C4-2B (cell line): ENCODE results near the gene EVI5.
"Not testable (repeated sequence)": the region's sequence is repeated elsewhere in the genome, so short reads cannot be mapped to it uniquely, and the experiment has no call there.

Source experiments
- H3K27ac ChIP-seq: fragments of 450-650 bp; 2 replicates; pipeline ENCODE4 v1.5.1; 2017
- CTCF ChIP-seq: fragments of 450-650 bp; conservative IDR thresholded peaks from 2 replicates; pipeline ENCODE4 v1.5.1; 2017; ENCODE audit warnings: mild to moderate bottlenecking
- ZFX ChIP-seq: fragments of 450-650 bp; IDR thresholded peaks from 2 replicates; pipeline ENCODE4 v1.6.1; 2017

The EVI5 gene

GRCh38 chr1:92748138-92748537 lies 36.8 kb downstream of the EVI5 start:
- no peak overlapping the region for H3K27ac ChIP-seq
- TF ChIP-seq CTCF (no peak), ZFX (no peak)

- no peak overlapping the region for H3K27ac ChIP-seq
- TF ChIP-seq ZFX = no peak
- no peak for TF ChIP-seq CTCF
These were observed 37.2 kb downstream of the EVI5 start for GRCh38 chr1:92747735-92748134.

- H3K27ac ChIP-seq = not testable (repeated sequence)
These were observed 38.7 kb downstream of the EVI5 start for GRCh38 chr1:92746255-92746654.

- H3K27ac ChIP-seq = no peak overlapping the region
- TF ChIP-seq CTCF (no peak), ZFX (no peak)
These were observed 41.7 kb downstream of the EVI5 start for GRCh38 chr1:92743221-92743620.

- no peak overlapping the region for H3K27ac ChIP-seq
- TF ChIP-seq ZFX = no peak
- TF ChIP-seq CTCF = no peak
These were observed 45.0 kb downstream of the EVI5 start for GRCh38 chr1:92739669-92740524.

- peak; percentile 63 for TF ChIP-seq CTCF
- no peak for TF ChIP-seq ZFX
- no peak overlapping the region for H3K27ac ChIP-seq
These were observed 48.5 kb downstream of the EVI5 start for GRCh38 chr1:92736395-92736794.

- TF ChIP-seq CTCF (no peak), ZFX (no peak)
- no peak overlapping the region for H3K27ac ChIP-seq
These were observed 54.4 kb downstream of the EVI5 start for GRCh38 chr1:92730476-92730875.

GRCh38 chr1:92728697-92729096 lies 56.2 kb downstream of the EVI5 start:
- H3K27ac ChIP-seq = no peak overlapping the region
- no peak for TF ChIP-seq CTCF
- TF ChIP-seq ZFX = no peak

- H3K27ac ChIP-seq = not testable (repeated sequence)
These were observed 61.2 kb downstream of the EVI5 start for GRCh38 chr1:92723713-92724112.
